ENCODE measurements around the gene ABCG2. TPM values are rescaled to one million over a fixed set of nuclear protein-coding genes. Genes with fewer than 3 reads are reported as not detected.
"Not testable (repeated sequence)": the region's sequence is repeated elsewhere in the genome, so short reads cannot be mapped to it uniquely, and the experiment has no call there.

Gene ABCG2
- total RNA-seq, 2 donors from 2014 or later: 0.48 to 0.50 TPM

- no peaks in the 10 kb centered on the region for H3K36me3 Mint-ChIP-seq
- H3K4me1 Mint-ChIP-seq (ENCODE audit: low read depth in 2 of 2): peaks cover 0 to 5% of the 10 kb centered on the region in 2 donors
- ATAC-seq (no peak), DNase-seq (ENCODE audit: low spot score) (no peak)
- H3K4me3 Mint-ChIP-seq: no peak overlapping the region
- H3K27me3 Mint-ChIP-seq: no peaks in the 10 kb centered on the region
- H3K9me3 Mint-ChIP-seq: no peaks in the 10 kb centered on the region
- no peak overlapping the region for H3K27ac Mint-ChIP-seq
Observed at GRCh38 chr4:88187766-88188165, 29.3 kb upstream of the ABCG2 start.

GRCh38 chr4:88185906-88186305, 27.5 kb upstream of the ABCG2 start:
- H3K4me3 Mint-ChIP-seq: no peak overlapping the region
- no peaks in the 10 kb centered on the region for H3K27me3 Mint-ChIP-seq
- no peak overlapping the region for H3K27ac Mint-ChIP-seq
- H3K4me1 Mint-ChIP-seq (ENCODE audit: low read depth in 2 of 2): peaks cover 0 to 5% of the 10 kb centered on the region in 2 donors
- ATAC-seq (no peak), DNase-seq (ENCODE audit: low spot score) (no peak)
- no peaks in the 10 kb centered on the region for H3K36me3 Mint-ChIP-seq
- no peaks in the 10 kb centered on the region for H3K9me3 Mint-ChIP-seq

GRCh38 chr4:88179261-88179660, 20.8 kb upstream of the ABCG2 start:
- Mint-ChIP-seq H3K4me1 (ENCODE audit: low read depth in 2 of 2) (peaks cover 0 to 5% of the 10 kb centered on the region in 2 donors), H3K27me3 (no peaks in the 10 kb centered on the region), H3K27ac (no peak overlapping the region), H3K36me3 (peaks cover 5% of the 10 kb centered on the region), H3K9me3 (no peaks in the 10 kb centered on the region), H3K4me3 (no peak overlapping the region)
- ATAC-seq (no peak), DNase-seq (ENCODE audit: low spot score) (no peak)

GRCh38 chr4:88178626-88179231, 20.3 kb upstream of the ABCG2 start:
- Mint-ChIP-seq H3K27ac (no peak overlapping the region), H3K36me3 (peaks cover 5% of the 10 kb centered on the region), H3K4me1 (ENCODE audit: low read depth in 2 of 2) (peaks cover 0 to 5% of the 10 kb centered on the region in 2 donors), H3K27me3 (no peaks in the 10 kb centered on the region), H3K4me3 (no peak overlapping the region), H3K9me3 (no peaks in the 10 kb centered on the region)
- peak in 1 of 2 donors; percentile 20 for ATAC-seq
- DNase-seq (ENCODE audit: low spot score): no peak

- Mint-ChIP-seq H3K4me1 (ENCODE audit: low read depth in 2 of 2) (peaks cover 0 to 3% of the 10 kb centered on the region in 2 donors), H3K9me3 (no peaks in the 10 kb centered on the region), H3K27ac (no peak overlapping the region), H3K4me3 (no peak overlapping the region), H3K36me3 (peaks cover 5% of the 10 kb centered on the region), H3K27me3 (no peaks in the 10 kb centered on the region)
- ATAC-seq (peak in 1 of 2 donors; percentile 11), DNase-seq (ENCODE audit: low spot score) (no peak)
Observed at GRCh38 chr4:88177983-88178625, 19.7 kb upstream of the ABCG2 start.

DNA sequence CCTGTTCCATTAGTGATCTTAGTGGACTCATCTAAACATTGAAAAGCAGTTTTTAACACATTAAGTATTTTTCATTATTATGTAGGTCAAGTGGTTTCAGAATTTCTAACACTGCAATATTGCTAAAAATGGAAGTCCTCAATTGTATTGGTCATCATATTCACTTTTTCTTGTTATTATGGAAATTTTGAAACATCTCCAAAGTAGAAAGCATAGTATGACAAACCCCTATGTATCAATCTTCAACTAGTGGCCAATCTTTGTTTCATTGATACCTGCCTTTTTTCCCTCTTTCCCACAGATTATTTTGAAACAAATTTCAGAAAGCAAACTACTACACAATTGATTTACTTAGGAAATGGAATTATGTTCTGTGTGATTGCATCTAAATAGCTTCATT, 14.5 kb upstream of the ABCG2 start:
- Mint-ChIP-seq H3K36me3 (no peaks in the 10 kb centered on the region), H3K4me1 (ENCODE audit: low read depth in 2 of 2) (no peaks in the 10 kb centered on the region), H3K9me3 (no peaks in the 10 kb centered on the region), H3K4me3 (no peak overlapping the region), H3K27ac (no peak overlapping the region), H3K27me3 (peaks cover 3 to 8% of the 10 kb centered on the region in 2 donors)
- ATAC-seq (no peak), DNase-seq (ENCODE audit: low spot score) (no peak)

- Mint-ChIP-seq H3K27me3 (peaks cover 3 to 8% of the 10 kb centered on the region in 2 donors), H3K4me3 (no peak overlapping the region), H3K36me3 (no peaks in the 10 kb centered on the region), H3K4me1 (ENCODE audit: low read depth in 2 of 2) (no peaks in the 10 kb centered on the region), H3K9me3 (no peaks in the 10 kb centered on the region), H3K27ac (no peak overlapping the region)
- ATAC-seq: no peak
- no peak for DNase-seq (ENCODE audit: low spot score)
Observed at GRCh38 chr4:88171206-88171605, 12.8 kb upstream of the ABCG2 start.

- H3K36me3 Mint-ChIP-seq: no peaks in the 10 kb centered on the region
- no peaks in the 10 kb centered on the region for H3K4me1 Mint-ChIP-seq (ENCODE audit: low read depth in 2 of 2)
- no peak overlapping the region for H3K27ac Mint-ChIP-seq
- peaks cover 3 to 8% of the 10 kb centered on the region in 2 donors for H3K27me3 Mint-ChIP-seq
- no peaks in the 10 kb centered on the region for H3K9me3 Mint-ChIP-seq
- DNase-seq (ENCODE audit: low spot score) (no peak), ATAC-seq (no peak)
- no peak overlapping the region for H3K4me3 Mint-ChIP-seq
Observed at GRCh38 chr4:88169298-88169697, 10.9 kb upstream of the ABCG2 start.

- Mint-ChIP-seq H3K4me1 (ENCODE audit: low read depth in 2 of 2) (no peaks in the 10 kb centered on the region), H3K4me3 (no peak overlapping the region), H3K9me3 (no peaks in the 10 kb centered on the region), H3K36me3 (no peaks in the 10 kb centered on the region), H3K27ac (no peak overlapping the region), H3K27me3 (peaks cover 3 to 8% of the 10 kb centered on the region in 2 donors)
- no peak for DNase-seq (ENCODE audit: low spot score)
- ATAC-seq: no peak
Observed at GRCh38 chr4:88166608-88167007, 8.2 kb upstream of the ABCG2 start.

DNA sequence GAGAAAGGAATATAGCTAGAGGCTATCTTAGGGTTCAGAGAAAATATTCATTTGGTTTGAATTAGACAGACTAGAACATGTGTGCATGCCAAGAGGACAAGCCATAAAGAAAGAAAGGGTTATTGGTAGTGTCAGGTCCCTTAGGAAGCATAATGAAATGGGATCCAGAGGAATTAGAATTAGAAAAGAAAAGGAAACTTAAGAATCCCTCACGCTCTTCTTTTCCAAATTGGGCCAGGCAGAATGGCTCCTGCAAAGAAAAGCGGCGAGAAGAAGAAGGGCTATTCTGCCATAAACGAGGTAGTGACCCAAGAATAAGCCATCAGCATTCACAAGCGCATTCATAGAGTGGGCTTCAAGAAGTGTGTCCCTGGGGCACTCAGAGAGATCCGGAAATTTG, 4.9 kb upstream of the ABCG2 start:
- H3K27me3 Mint-ChIP-seq: peaks cover under 1 to 2% of the 10 kb centered on the region in 2 donors
- no peak for ATAC-seq
- H3K9me3 Mint-ChIP-seq: no peaks in the 10 kb centered on the region
- H3K4me3 Mint-ChIP-seq: no peak overlapping the region
- DNase-seq (ENCODE audit: low spot score): no peak
- no peak overlapping the region for H3K27ac Mint-ChIP-seq
- H3K36me3 Mint-ChIP-seq: no peaks in the 10 kb centered on the region
- H3K4me1 Mint-ChIP-seq (ENCODE audit: low read depth in 2 of 2): peaks cover 1 to 4% of the 10 kb centered on the region in 2 donors

GRCh38 chr4:88162626-88163025, 4.2 kb upstream of the ABCG2 start:
- H3K4me1 Mint-ChIP-seq (ENCODE audit: low read depth in 2 of 2): peaks cover 6 to 9% of the 10 kb centered on the region in 2 donors
- peaks cover 7 to 9% of the 10 kb centered on the region in 2 donors for H3K27me3 Mint-ChIP-seq
- no peak overlapping the region for H3K4me3 Mint-ChIP-seq
- H3K27ac Mint-ChIP-seq: no peak overlapping the region
- ATAC-seq (no peak), DNase-seq (ENCODE audit: low spot score) (no peak)
- no peaks in the 10 kb centered on the region for H3K36me3 Mint-ChIP-seq
- H3K9me3 Mint-ChIP-seq: no peaks in the 10 kb centered on the region

DNA sequence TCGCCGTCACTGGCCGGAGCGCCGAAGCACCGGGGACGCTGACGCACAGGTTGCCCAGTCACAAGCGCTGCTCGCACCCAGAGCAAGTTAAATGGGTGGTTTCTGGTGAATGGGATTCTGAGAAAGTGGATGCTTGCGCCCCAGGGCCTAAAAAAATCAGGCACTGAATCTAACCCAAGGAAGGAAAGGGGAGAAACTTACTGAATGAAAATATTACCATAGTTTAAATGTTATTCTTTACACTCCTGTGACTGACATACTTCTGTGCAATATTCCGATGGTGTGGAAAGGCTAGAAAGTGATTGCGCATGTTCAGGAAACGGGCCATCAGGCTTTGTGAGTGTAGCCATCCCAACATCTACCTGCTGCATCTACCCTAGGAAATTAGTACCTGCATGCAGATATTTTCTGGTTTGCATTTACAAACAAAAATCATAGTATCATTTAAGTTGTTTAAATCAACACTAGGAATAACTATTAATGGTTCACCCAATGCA, 838 bp upstream of the ABCG2 start:
- Mint-ChIP-seq H3K36me3 (no peaks in the 10 kb centered on the region), H3K9me3 (no peaks in the 10 kb centered on the region), H3K27ac (no peak overlapping the region), H3K4me1 (ENCODE audit: low read depth in 2 of 2) (peaks cover 6 to 9% of the 10 kb centered on the region in 2 donors), H3K4me3 (peak overlapping the region; percentile 76), H3K27me3 (peaks cover 8 to 10% of the 10 kb centered on the region in 2 donors)
- DNase-seq (ENCODE audit: low spot score): no peak
- peak in 1 of 2 donors; percentile 57 for ATAC-seq

DNA sequence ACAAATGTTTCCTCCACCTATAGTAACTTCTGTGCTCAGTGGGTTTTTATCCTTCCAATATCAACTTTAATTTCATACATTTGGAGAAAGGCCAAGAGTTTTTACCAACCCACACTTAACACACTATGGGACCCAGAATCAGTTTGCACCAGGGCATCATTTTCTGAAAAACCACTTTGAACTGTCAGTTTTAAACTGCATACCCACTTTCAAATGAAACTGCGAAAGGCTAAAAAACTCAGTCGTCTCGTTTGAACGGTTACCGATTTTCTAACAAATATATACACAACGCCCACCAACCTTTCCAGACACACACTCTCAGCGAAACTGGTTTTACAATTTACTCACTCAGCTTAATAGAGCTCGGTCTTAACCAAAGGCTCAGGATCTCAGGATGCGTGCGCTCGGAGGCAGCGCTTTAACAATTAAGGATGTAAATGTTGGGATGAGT, 376 bp downstream of the ABCG2 start:
- DNase-seq (ENCODE audit: low spot score) (no peak), ATAC-seq (peak; percentile 34 to 40)
- Mint-ChIP-seq H3K27me3 (peaks cover 8 to 10% of the 10 kb centered on the region in 2 donors), H3K4me3 (peak overlapping the region; percentile 66), H3K36me3 (no peaks in the 10 kb centered on the region), H3K9me3 (no peaks in the 10 kb centered on the region), H3K4me1 (ENCODE audit: low read depth in 2 of 2) (peaks cover 6 to 9% of the 10 kb centered on the region in 2 donors), H3K27ac (no peak overlapping the region)

DNA sequence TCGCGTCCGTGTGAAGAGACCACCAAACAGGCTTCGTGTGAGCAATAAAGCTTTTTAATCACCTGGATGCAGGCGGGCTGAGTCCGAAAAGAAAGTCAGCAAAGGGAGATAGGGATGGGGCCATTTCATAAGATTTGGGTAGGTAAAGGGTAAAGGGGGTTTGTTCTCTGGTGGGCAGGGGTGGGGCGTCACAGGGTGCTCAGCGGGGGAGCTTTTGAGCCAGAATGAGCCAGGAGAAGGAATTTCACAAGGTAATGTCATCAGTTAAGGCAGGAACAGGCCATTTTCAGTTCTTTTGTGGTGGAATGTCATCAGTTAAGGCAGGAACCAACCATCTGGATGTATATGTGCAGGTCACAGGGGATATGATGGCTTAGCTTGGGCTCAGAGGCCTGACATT, 6.1 kb downstream of the ABCG2 start:
- not testable (repeated sequence) for H3K4me3 Mint-ChIP-seq; DNase-seq (ENCODE audit: low spot score); H3K27me3 Mint-ChIP-seq; H3K9me3 Mint-ChIP-seq; H3K36me3 Mint-ChIP-seq; H3K4me1 Mint-ChIP-seq (ENCODE audit: low read depth in 2 of 2); ATAC-seq; H3K27ac Mint-ChIP-seq
